IMR-90 (cell line): ENCODE data around the gene KCNQ5.
A peak's percentile ranks its signal among the peaks of the same experiment; 100 is the strongest.

Experiments
- BHLHE40 ChIP-seq: fragments of 150-350 bp; IDR thresholded peaks from 2 replicates; pipeline ENCODE4 v1.6.1; 2016; ENCODE audit warnings: mild to moderate bottlenecking, low read depth, low read length
- CEBPB ChIP-seq: IDR thresholded peaks from 2 replicates; pipeline ENCODE4 v1.6.1; 2012; ENCODE audit warnings: low read depth, low read length, improper control_type of control experiment
- CTCF ChIP-seq: conservative IDR thresholded peaks from 2 replicates; pipeline ENCODE4 v1.5.1; 2012; ENCODE audit warnings: mild to moderate bottlenecking, low read depth, low read length, improper control_type of control experiment
- ELK1 ChIP-seq: fragments of 150-350 bp; IDR thresholded peaks from 2 replicates; pipeline ENCODE4 v1.6.1; 2016; ENCODE audit warnings: low read depth, mild to moderate bottlenecking, low read length, moderate library complexity, borderline replicate concordance
- FOS ChIP-seq: fragments of 150-350 bp; IDR thresholded peaks from 2 replicates; pipeline ENCODE4 v1.6.1; 2016; ENCODE audit warnings: low read depth, low read length
- MAFK ChIP-seq: IDR thresholded peaks from 2 replicates; pipeline ENCODE4 v1.6.1; 2012; ENCODE audit warnings: low read depth, low read length, improper control_type of control experiment
- MAZ ChIP-seq: IDR thresholded peaks from 2 replicates; pipeline ENCODE4 v1.6.1; 2012; ENCODE audit warnings: low read depth, mild to moderate bottlenecking, low read length, improper control_type of control experiment, moderate library complexity, borderline replicate concordance
- MXI1 ChIP-seq: IDR thresholded peaks from 2 replicates; pipeline ENCODE4 v1.6.1; 2012; ENCODE audit warnings: low read depth, mild to moderate bottlenecking, low read length, moderate library complexity, borderline replicate concordance
- POLR2A ChIP-seq: IDR thresholded peaks from 2 replicates; pipeline ENCODE4 v1.6.1; 2012; ENCODE audit warnings: mild to moderate bottlenecking, low read depth, low read length
- RAD21 ChIP-seq: IDR thresholded peaks from 2 replicates; pipeline ENCODE4 v1.6.1; 2012; ENCODE audit warnings: low read length, improper control_type of control experiment
- RCOR1 ChIP-seq: IDR thresholded peaks from 2 replicates; pipeline ENCODE4 v1.6.1; 2012; ENCODE audit warnings: mild to moderate bottlenecking, low read length, improper control_type of control experiment; ENCODE audit not compliant: insufficient replicate concordance
- RFX5 ChIP-seq: IDR thresholded peaks from 2 replicates; pipeline ENCODE4 v1.8.0; 2012; ENCODE audit warnings: low read depth, mild to moderate bottlenecking, low read length, moderate library complexity
- SMC3 ChIP-seq: fragments of 150-350 bp; IDR thresholded peaks from 2 replicates; pipeline ENCODE4 v1.6.1; 2016; ENCODE audit warnings: low read depth, mild to moderate bottlenecking, antibody characterized with exemption, low read length, moderate library complexity
- USF2 ChIP-seq: fragments of 150-350 bp; IDR thresholded peaks from 2 replicates; pipeline ENCODE4 v1.6.1; 2017; ENCODE audit warnings: mild to moderate bottlenecking, antibody characterized with exemption, low read length, low read depth

- TF ChIP-seq RFX5 (no peak), CTCF (no peak), SMC3 (no peak), MAFK (no peak), ELK1 (no peak), MXI1 (no peak), POLR2A (no peak), BHLHE40 (no peak), RAD21 (no peak), CEBPB (no peak), MAZ (no peak), RCOR1 (no peak), USF2 (no peak), FOS (peak; percentile 30; the same call in 1 of the 2 replicates)
Measured at GRCh38 chr6:72826037-72826436, 204.2 kb downstream of the KCNQ5 start.
